AG04449 (cell line): ENCODE results near the gene FANCD2.
A peak's percentile ranks its signal among the peaks of the same experiment; 100 is the strongest.

Source experiments
- CTCF ChIA-PET: fragments of 350-600 bp; formaldehyde crosslinking; extraction: SDS; loops from one replicate; lab custom pipeline; 2021; ENCODE audit warnings: antibody characterized with exemption; lab: Yijun Ruan, JAX
- POLR2A ChIA-PET: fragments of 400-600, 350-600 bp; formaldehyde crosslinking; extraction: SDS; loops from one replicate; lab custom pipeline; 2020; ENCODE audit warnings: antibody characterized with exemption, inconsistent platforms; lab: Yijun Ruan, JAX
- DNase-seq: peaks from one replicate; pipeline ENCODE4 v3.0.0-alpha.2; 2010; ENCODE audit warnings: low read depth, low spot score
- H3K4me3 ChIP-seq: 2 replicates; pipeline ENCODE4 v1.5.1; 2011; ENCODE audit warnings: low read depth, mild to moderate bottlenecking, control low read depth, low read length
- TF ChIP-seq, protein P1 (sequence below): IDR thresholded peaks from one replicate; pipeline ENCODE4 v1.5.1; 2011; ENCODE audit warnings: mild to moderate bottlenecking, moderate library complexity, low read length, control low read depth, inconsistent platforms; ENCODE audit not compliant: insufficient read depth; ENCODE audit errors: missing control alignments

FANCD2 gene

DNA sequence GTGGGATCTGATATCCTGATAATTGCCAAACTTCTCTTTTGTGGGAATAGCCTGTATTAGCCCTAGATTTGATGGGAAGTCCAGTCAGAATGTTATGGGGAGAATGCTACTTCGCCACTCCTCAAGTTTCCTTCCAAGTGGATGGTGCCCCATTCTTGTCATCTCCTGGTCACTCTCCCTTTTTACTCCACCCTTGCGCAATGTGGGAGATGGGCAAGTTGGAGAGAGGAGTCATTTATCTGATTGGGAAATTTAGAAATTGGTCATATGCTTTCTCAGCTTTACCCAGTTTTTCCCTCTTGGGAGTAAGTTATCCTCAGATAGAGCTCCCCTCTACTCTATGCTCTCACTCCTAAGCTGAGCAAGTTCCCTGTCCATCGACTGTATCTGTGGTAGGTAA is 67.4 kb downstream of the FANCD2 start:
- ChIA-PET CTCF (interaction anchor here (1.5 kb wide), 1 partner anchor 193 kb away, joined by 3 read pairs; no protein-coding TSS in a partner anchor), POLR2A (no interaction called here)
- TF ChIP-seq, protein P1, sequence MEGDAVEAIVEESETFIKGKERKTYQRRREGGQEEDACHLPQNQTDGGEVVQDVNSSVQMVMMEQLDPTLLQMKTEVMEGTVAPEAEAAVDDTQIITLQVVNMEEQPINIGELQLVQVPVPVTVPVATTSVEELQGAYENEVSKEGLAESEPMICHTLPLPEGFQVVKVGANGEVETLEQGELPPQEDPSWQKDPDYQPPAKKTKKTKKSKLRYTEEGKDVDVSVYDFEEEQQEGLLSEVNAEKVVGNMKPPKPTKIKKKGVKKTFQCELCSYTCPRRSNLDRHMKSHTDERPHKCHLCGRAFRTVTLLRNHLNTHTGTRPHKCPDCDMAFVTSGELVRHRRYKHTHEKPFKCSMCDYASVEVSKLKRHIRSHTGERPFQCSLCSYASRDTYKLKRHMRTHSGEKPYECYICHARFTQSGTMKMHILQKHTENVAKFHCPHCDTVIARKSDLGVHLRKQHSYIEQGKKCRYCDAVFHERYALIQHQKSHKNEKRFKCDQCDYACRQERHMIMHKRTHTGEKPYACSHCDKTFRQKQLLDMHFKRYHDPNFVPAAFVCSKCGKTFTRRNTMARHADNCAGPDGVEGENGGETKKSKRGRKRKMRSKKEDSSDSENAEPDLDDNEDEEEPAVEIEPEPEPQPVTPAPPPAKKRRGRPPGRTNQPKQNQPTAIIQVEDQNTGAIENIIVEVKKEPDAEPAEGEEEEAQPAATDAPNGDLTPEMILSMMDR, result no peak
- DNase-seq, result no peak
- no peak overlapping the region for H3K4me3 ChIP-seq

DNA sequence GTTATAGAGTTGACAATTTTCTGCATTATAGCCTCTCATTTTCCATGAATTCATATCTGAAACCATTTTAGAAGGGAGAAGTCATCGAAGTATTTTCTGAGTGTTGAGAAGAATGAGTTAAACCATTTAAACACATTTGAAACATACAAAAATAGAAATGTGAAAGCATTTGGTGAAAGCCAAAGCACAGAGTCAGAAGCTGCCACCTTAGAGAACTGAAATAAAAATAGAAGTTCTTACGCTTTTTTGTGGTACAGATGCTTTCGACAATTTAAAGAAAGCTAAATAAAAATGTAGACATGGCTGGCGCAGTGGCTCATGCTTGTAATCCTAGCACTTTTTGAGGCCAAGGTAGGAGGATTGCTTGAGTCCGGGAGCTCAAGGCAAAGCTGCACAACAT is 72.8 kb downstream of the FANCD2 start:
- DNase-seq, result no peak
- ChIA-PET CTCF (no interaction called here), POLR2A (no interaction called here)
- TF ChIP-seq, protein P1, result no peak
- no peak overlapping the region for H3K4me3 ChIP-seq

DNA sequence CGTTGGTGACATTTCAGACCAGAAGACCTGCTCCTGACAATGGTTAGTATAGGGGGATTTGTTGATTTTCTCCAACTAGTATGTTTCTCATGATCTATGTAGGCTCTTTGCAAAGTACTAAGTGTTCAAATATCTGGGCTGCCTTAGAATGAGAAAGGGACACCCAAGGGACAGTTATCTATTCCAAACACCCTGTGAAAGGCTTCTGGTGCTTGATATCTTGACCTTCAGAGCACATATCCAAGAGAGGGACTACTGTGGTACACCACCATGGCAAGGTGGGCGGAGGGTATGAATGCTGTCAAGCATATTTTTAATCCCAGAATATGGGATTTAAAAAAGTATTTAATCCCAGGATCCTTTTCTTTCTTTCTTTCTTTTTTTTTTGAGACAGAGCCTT is 80.7 kb downstream of the FANCD2 start:
- CTCF ChIA-PET, result interaction anchor here (1.6 kb wide), 1 partner anchor 160 kb away, joined by 4 read pairs; no protein-coding TSS in a partner anchor
- POLR2A ChIA-PET, result no interaction called here
- H3K4me3 ChIP-seq, result no peak overlapping the region
- TF ChIP-seq, protein P1, result no peak
- no peak for DNase-seq

DNA sequence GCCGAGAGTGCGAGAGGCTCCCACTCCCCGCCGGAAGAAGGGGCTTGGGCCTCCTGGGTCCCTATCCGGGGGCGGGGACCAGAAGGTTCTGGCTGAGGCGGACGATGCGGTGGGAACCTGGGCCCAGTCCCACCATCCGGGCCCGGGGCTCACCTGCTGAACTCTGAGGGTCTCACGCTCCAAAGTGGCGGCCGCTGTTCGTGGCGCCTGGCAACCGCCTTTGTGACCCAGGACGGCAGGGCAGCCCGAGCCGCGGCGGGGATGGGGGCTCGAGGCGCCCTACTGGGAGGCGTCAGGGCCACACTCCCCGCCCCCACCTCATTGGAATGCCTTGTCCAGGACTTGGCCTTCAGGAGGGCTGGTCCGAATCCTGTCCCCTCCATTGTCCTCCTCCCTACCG is 81.9 kb downstream of the FANCD2 start, which contains the start of gene FANCD2OS:
Gene FANCD2OS (minus strand): TSS at position 165 of the 400 bp plus-strand sequence. CDS start 3,481 bp downstream, outside the sequence.
- ChIA-PET CTCF (no interaction called here), POLR2A (no interaction called here)
- no peak for DNase-seq

DNA sequence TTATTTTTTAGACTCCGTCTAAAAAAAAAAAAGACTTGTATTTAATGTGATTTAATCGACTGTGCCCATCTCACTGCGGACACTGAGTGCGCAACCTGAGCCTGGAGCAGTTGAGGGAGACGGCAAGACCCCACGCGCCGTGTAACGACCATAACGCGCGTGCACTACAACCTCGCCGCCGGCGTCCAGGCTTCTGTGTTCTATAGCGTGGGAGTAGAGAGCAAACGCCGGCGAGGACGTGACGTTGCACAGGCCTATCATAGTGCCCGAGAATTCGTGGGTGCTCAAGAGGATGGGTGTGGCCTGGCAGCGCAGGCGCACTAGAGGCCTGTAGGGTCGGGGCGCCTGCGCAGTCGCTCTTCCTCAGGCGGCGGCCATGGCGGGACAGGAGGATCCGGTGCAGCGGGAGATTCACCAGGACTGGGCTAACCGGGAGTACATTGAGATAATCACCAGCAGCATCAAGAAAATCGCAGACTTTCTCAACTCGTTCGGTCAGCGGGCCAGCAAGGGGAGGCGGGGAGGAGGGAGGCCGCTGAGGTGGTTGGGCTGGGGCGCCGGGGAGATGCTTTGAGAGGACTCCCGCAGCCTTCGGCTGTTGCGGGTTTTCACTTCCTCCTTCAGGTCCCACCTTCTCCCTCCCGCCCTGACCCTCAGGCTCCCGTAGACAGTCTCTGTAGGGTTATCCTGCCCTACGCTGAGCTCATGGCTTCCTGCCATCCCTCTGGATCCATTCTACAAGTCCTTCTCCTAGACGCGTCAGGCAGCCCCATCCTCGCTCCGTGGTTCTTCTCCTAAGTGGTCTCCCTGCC is 89.3 kb downstream of the FANCD2 start, which contains the start of gene BRK1:
Gene BRK1 (plus strand): TSS at position 350 of the 812 bp plus-strand sequence. CDS start 27 bp downstream, at position 377.
- ChIA-PET POLR2A (interaction anchor here (0.5 to 0.7 kb wide), 6 partner anchors 14 to 200 kb away, joined by 3 to 5 read pairs (median 4); no protein-coding TSS in a partner anchor), CTCF (no interaction called here)
- peak within 1 kb of the TSS; percentile 98 for H3K4me3 ChIP-seq
- TF ChIP-seq, protein P1, result no peak
- peak; percentile 77 for DNase-seq

More for the DNA sequence above, 81.9 kb downstream of the FANCD2 start, which contains the start of gene FANCD2OS:
- H3K4me3 ChIP-seq, result no peak within 1 kb of the TSS
- TF ChIP-seq, protein P1, result no peak

DNA sequence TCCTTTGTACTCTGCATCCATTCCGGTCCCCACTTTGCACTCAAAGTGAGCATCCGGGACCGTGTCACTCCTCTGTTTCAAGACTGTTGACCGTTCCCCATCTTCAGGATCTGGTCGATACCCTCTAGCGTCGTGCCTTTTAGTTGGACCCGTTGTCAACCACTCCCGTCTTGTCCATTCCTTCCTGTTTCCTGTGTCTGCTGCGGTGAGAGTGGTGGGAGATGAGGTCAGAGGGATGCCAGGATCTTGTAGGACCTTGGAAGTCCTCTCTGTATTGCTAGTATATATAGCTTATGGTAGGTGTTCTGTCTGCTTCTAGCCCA is 89.9 kb downstream of the FANCD2 start:
- H3K4me3 ChIP-seq, result peak overlapping the region; percentile 98
- CTCF ChIA-PET, result interaction anchor here (1.0 kb wide), 1 partner anchor 169 kb away, joined by 3 read pairs; no protein-coding TSS in a partner anchor
- TF ChIP-seq, protein P1, result no peak
- DNase-seq, result no peak
- POLR2A ChIA-PET, result interaction anchor here (0.5 kb wide), 1 partner anchor 13 kb away, joined by 3 read pairs; no protein-coding TSS in a partner anchor
